Dendritic cell treated with granulocyte-macrophage colony-stimulating factor and Interleukin-4, amounts not matched to agents 40 ng/mL and 50 ng/mL, for 4 days (primary cell): Measurements from ENCODE around the gene LMX1B.

Experiments
- H3K27ac Mint-ChIP-seq: one replicate; pipeline ENCODE4 v1.8.0; 2022; ENCODE audit warnings: mild to moderate bottlenecking, mixed read lengths
- H3K27me3 Mint-ChIP-seq: one replicate; pipeline ENCODE4 v1.8.0; 2022; ENCODE audit warnings: mild to moderate bottlenecking, mixed read lengths
- H3K36me3 Mint-ChIP-seq: one replicate; pipeline ENCODE4 v1.8.0; 2022; ENCODE audit warnings: low read depth, mixed read lengths
- H3K4me1 Mint-ChIP-seq: one replicate; pipeline ENCODE4 v1.8.0; 2022; ENCODE audit warnings: low read depth, mixed read lengths
- H3K4me3 Mint-ChIP-seq: one replicate; pipeline ENCODE4 v1.8.0; 2022; ENCODE audit warnings: mild to moderate bottlenecking, moderate library complexity, mixed read lengths
- H3K9me3 Mint-ChIP-seq: one replicate; pipeline ENCODE4 v1.8.0; 2022; ENCODE audit warnings: mixed read lengths
- intact Hi-C: fragments of 100-400 bp; cut with micrococcal nuclease; formaldehyde crosslinking; loops from one replicate; pipeline ENCODE4 v1.15.0; 2022

LMX1B gene

GRCh38 chr9:126696401-126697145 is 82.8 kb downstream of the LMX1B start:
- H3K9me3 Mint-ChIP-seq, result no peaks in the 10 kb centered on the region
- intact Hi-C loops, result no loop called here
- no peaks in the 10 kb centered on the region for H3K4me1 Mint-ChIP-seq
- peaks cover 35% of the 10 kb centered on the region for H3K27me3 Mint-ChIP-seq
- H3K36me3 Mint-ChIP-seq, result no peaks in the 10 kb centered on the region
- H3K27ac Mint-ChIP-seq, result no peak overlapping the region
- no peak overlapping the region for H3K4me3 Mint-ChIP-seq

- Mint-ChIP-seq H3K9me3 (no peaks in the 10 kb centered on the region), H3K27ac (no peak overlapping the region), H3K4me1 (no peaks in the 10 kb centered on the region), H3K36me3 (no peaks in the 10 kb centered on the region), H3K4me3 (no peak overlapping the region), H3K27me3 (peaks cover 43% of the 10 kb centered on the region)
- intact Hi-C loops, result no loop called here
Measured at GRCh38 chr9:126697330-126697729, 83.6 kb downstream of the LMX1B start.

GRCh38 chr9:126698251-126698650 is 84.5 kb downstream of the LMX1B start:
- Mint-ChIP-seq H3K4me1 (no peaks in the 10 kb centered on the region), H3K4me3 (no peak overlapping the region), H3K27ac (no peak overlapping the region), H3K27me3 (peaks cover 48% of the 10 kb centered on the region), H3K36me3 (no peaks in the 10 kb centered on the region), H3K9me3 (no peaks in the 10 kb centered on the region)
- intact Hi-C loops, result no loop called here

DNA sequence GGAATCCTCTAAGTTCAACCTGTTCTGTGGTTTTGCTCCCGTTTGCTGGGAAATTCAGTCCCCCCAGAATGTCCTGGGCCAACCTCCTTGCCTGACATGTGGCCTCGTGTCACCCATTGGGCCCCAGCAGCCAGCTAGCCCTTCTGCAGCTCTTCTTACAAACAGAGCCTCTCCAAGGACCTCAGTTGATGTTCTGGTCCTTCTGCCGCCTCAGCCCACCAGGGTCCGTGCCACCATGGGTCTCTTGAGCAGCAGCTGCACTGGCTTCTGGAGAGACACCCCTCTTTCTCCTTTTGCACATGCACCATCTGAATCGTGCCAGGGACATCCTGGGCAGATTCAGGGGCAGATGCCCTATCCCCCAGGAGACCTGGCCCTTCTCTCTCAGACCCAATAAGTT is 85.0 kb downstream of the LMX1B start:
- Mint-ChIP-seq H3K36me3 (no peaks in the 10 kb centered on the region), H3K9me3 (no peaks in the 10 kb centered on the region), H3K27me3 (peaks cover 53% of the 10 kb centered on the region), H3K4me1 (no peaks in the 10 kb centered on the region), H3K4me3 (no peak overlapping the region), H3K27ac (no peak overlapping the region)
- intact Hi-C loops, result no loop called here

GRCh38 chr9:126699401-126699881 is 85.7 kb downstream of the LMX1B start:
- Mint-ChIP-seq H3K4me1 (peaks cover 6% of the 10 kb centered on the region), H3K9me3 (no peaks in the 10 kb centered on the region), H3K27ac (no peak overlapping the region), H3K36me3 (no peaks in the 10 kb centered on the region), H3K27me3 (peaks cover 60% of the 10 kb centered on the region), H3K4me3 (no peak overlapping the region)
- intact Hi-C loops, result no loop called here

DNA sequence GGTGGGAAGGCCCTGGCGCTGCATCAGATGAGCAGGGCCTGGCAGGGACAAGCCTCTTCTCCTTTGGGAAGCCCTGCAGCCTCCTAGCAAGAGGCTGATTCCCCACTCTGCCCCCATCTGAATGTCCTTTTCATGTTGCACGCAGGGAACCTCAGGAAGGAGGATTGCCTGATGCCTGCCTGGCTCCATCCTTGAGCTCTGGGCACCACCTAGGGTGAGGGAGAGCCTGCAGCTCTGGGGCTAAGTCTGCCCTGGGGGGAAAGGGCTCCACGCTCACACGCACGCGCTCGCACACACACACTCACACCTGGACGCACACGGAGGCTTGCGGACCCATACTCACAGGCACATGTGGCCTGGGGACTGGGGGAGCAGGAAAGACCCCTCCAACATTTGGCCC is 86.6 kb downstream of the LMX1B start:
- H3K4me3 Mint-ChIP-seq, result no peak overlapping the region
- H3K9me3 Mint-ChIP-seq, result no peaks in the 10 kb centered on the region
- H3K36me3 Mint-ChIP-seq, result no peaks in the 10 kb centered on the region
- intact Hi-C loops, result no loop called here
- no peak overlapping the region for H3K27ac Mint-ChIP-seq
- peaks cover 62% of the 10 kb centered on the region for H3K27me3 Mint-ChIP-seq
- H3K4me1 Mint-ChIP-seq, result peaks cover 15% of the 10 kb centered on the region

DNA sequence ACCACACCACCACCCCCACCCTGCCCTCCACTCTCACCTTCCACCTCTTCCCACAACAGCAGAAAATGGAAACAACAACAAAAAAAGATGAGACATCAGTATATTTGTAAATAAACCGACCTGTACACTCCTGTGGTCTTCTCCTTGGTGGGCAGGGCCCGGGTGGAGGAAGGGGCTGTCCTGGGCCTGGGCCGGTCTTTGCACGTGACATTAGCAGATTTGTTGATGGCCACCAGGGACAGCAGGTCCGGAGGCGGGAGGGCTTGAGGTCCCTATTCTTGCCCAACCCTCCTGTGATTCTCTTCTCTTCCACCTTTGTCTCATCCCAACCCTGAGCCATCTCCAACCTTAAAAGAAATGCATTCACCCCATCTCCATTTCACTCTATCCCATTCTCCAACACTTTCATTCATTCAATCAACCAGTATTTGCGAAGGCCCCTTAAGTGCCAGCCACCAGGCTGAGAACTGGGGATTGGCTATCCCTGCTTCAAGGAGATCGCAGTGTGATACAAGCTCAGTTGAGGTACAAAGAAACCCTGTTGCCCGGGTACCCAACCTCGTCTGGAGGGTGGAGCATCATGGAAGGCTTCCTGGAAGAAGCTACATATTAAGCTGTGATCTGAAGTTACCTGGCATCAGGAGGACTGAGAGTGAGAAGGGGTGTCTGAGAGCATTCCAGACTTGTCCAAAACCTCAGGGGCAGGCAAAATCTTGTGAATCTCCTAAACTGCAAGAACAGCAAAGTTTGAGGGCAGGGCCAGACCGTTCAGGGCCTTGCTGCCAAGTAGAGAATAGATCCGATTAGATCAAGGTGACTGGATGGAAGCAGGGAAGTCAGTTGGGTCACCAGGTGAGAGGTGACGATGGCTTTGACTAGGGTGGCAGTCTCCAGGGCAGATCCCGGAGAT is 87.4 kb downstream of the LMX1B start:
- peaks cover 21% of the 10 kb centered on the region for H3K4me1 Mint-ChIP-seq
- H3K36me3 Mint-ChIP-seq, result no peaks in the 10 kb centered on the region
- peaks cover 65% of the 10 kb centered on the region for H3K27me3 Mint-ChIP-seq
- H3K27ac Mint-ChIP-seq, result no peak overlapping the region
- intact Hi-C loops, result no loop called here
- H3K4me3 Mint-ChIP-seq, result no peak overlapping the region
- H3K9me3 Mint-ChIP-seq, result no peaks in the 10 kb centered on the region

GRCh38 chr9:126701813-126702140 is 88.0 kb downstream of the LMX1B start:
- H3K27me3 Mint-ChIP-seq, result peaks cover 68% of the 10 kb centered on the region
- no peaks in the 10 kb centered on the region for H3K9me3 Mint-ChIP-seq
- H3K4me1 Mint-ChIP-seq, result peaks cover 27% of the 10 kb centered on the region
- intact Hi-C loops, result no loop called here
- no peak overlapping the region for H3K27ac Mint-ChIP-seq
- no peak overlapping the region for H3K4me3 Mint-ChIP-seq
- H3K36me3 Mint-ChIP-seq, result no peaks in the 10 kb centered on the region

DNA sequence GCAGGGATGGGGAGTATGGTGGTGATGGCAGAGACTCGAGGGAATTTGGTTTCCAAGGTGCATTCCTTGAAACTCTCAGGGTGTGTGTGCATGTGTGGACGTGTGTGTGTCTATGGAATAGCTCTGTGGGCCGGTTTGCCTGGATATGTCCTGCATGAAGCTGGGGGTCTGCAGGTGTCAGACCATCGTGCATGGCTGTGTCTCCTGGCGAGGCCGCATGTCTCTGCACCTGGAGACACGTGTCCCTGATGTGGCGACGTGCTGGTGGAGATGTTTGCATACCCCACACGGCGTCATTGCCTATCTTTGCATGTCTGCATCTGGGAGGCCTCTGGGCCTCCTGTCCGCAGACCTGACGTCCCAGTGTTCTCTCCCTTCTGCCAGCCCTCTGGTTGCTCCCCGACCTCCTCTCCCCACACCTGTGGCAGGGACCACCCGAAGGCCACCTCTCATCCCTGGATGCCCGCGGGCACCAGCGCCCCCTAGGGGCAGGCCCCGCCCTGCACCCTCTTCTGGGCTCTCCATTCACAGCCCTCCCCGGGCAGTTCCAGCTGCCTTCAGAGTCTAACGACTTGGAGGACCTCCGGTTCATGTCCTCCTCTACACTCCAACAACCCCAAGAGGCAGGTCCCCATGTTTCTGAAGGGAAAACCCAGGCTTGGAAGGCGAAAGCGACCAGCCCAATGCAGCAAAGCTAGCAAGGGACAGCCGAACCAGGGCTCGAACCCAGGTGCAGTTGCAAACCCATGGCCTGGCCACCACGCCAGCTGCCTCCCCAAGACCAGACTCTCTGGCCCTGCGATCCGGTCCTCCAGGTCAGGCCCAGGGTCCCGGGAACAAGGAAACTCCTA is 88.6 kb downstream of the LMX1B start:
- intact Hi-C loops, result no loop called here
- peaks cover 27% of the 10 kb centered on the region for H3K4me1 Mint-ChIP-seq
- H3K36me3 Mint-ChIP-seq, result no peaks in the 10 kb centered on the region

DNA sequence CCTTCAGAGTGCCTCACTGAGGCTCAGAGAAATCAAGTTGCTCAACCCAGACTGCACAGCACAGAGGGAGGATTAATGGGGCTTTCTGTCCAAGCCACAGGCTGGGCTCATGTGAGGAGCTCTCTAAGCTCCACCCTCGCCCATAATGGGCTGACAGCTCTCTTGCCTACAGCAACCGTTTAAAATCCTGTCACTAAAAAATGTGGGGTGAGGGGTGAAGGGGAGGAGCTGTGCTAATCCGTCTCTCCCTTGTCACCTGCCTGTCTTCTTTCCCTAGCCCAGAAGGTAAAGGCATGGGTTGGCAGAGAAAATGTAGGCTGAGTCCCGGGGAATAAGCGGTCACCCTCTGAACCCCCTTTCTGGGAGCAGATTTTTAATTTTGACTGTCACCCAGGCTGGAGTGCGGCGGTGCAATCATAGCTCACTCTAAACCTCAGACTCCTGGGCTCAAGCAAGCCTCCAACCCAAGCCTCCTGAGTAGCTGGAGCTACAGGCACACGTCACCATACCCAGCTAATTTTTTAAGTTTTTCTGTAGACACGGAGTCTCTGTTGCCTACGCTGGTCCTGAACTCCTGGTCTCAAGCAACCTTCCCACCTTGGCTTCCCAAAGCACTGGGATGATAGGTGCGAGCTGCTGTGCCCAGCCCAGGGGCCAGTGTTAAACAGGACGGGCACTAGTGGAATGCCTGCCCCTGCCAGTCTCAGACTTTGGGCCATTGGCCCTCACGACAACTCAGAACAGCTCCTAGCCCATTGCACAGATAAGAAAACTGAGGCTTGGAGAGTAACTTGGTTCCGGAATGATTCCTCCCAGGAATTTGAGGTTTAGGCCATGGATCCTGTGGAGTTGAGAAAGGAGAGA is 89.5 kb downstream of the LMX1B start:
- intact Hi-C loops, result no loop called here
- Mint-ChIP-seq H3K4me1 (peaks cover 33% of the 10 kb centered on the region), H3K27me3 (peaks cover 68% of the 10 kb centered on the region)

More for the DNA sequence above, 88.6 kb downstream of the LMX1B start:
- Mint-ChIP-seq H3K27ac (no peak overlapping the region), H3K27me3 (peaks cover 66% of the 10 kb centered on the region), H3K4me3 (no peak overlapping the region), H3K9me3 (no peaks in the 10 kb centered on the region)

DNA sequence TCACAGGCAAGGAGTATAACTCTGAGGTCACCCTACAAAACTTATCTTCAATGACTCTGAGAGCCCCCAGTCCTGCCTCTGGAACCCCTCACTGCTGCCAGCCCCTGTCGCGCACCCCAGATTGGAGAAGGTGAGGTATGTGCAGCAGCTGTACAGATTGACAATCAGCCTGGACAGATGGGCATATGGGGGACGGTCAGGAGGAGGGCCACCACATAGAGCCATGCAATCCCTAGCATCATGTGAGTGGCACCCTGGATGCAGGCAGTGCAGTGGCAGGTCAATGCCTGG is 90.1 kb downstream of the LMX1B start:
- Mint-ChIP-seq H3K36me3 (no peaks in the 10 kb centered on the region), H3K4me1 (peaks cover 39% of the 10 kb centered on the region), H3K9me3 (no peaks in the 10 kb centered on the region), H3K27ac (no peak overlapping the region), H3K4me3 (no peak overlapping the region), H3K27me3 (peaks cover 68% of the 10 kb centered on the region)
- intact Hi-C loops, result loop anchor here (2.0 kb wide), 1 partner anchor 19 kb away; no protein-coding TSS in a partner anchor

More for the DNA sequence above, 89.5 kb downstream of the LMX1B start:
- Mint-ChIP-seq H3K9me3 (no peaks in the 10 kb centered on the region), H3K4me3 (no peak overlapping the region), H3K27ac (no peak overlapping the region), H3K36me3 (no peaks in the 10 kb centered on the region)

DNA sequence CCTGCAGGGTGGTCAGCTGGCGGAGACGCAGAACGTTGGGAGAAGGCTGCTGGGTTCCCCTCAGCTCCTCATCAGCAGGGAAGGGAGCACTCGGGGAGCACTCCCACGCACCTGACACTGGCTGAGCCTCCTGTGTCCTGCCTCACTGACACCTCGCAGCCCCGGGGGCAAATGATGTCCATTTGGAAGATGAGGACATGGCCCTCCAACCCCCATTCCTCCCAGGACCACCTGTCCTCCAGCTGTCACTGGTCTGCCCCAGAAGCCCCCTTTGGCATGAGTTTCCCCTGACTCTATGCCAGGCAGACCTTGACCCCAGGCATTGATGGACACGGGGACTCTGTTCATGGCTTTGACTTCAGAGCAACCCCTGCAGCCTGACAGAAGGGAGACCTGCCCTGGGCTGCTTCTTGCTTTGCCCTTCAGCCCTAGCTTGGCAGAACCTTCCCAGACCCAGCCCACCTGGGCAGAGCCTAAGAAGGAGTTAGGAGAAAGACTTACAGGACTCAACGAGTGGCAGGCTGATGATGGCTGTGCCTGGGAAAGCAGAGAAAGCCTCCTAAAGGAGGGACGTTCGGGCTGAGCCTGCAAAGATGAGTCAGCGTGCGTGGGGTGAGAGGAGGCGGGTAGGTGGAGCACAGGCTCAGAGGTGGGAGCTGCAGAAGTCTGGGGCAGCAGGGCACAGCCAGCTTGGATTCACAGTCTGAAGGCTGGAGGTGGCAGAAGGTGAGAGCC is 90.6 kb downstream of the LMX1B start:
- Mint-ChIP-seq H3K27me3 (peaks cover 67% of the 10 kb centered on the region), H3K36me3 (no peaks in the 10 kb centered on the region), H3K27ac (no peak overlapping the region), H3K9me3 (no peaks in the 10 kb centered on the region), H3K4me1 (peaks cover 39% of the 10 kb centered on the region), H3K4me3 (peak overlapping the region; percentile 11)
- intact Hi-C loops, result loop anchor here (2.0 kb wide), 1 partner anchor 18 kb away; no protein-coding TSS in a partner anchor
